ENCODE measurements around the gene BNIP3.
"Not testable (repeated sequence)": the region's sequence is repeated elsewhere in the genome, so short reads cannot be mapped to it uniquely, and the experiment has no call there.

BNIP3 gene

GRCh38 chr10:131926253-131926652 is 55.5 kb downstream of the BNIP3 start:
- Mint-ChIP-seq H3K36me3 (peaks cover 12% of the 10 kb centered on the region), H3K27ac (peak overlapping the region; percentile 34), H3K9me3 (ENCODE audit: low read depth) (peaks cover 6% of the 10 kb centered on the region), H3K4me1 (ENCODE audit: low read depth) (peaks cover 77% of the 10 kb centered on the region), H3K4me3 (no peak overlapping the region), H3K27me3 (no peaks in the 10 kb centered on the region)

GRCh38 chr10:131925716-131926115 is 56.0 kb downstream of the BNIP3 start:
- Mint-ChIP-seq H3K4me1 (ENCODE audit: low read depth) (peaks cover 77% of the 10 kb centered on the region), H3K27ac (no peak overlapping the region), H3K9me3 (ENCODE audit: low read depth) (peaks cover 6% of the 10 kb centered on the region), H3K27me3 (no peaks in the 10 kb centered on the region), H3K4me3 (no peak overlapping the region), H3K36me3 (peaks cover 12% of the 10 kb centered on the region)

- Mint-ChIP-seq H3K27ac (no peak overlapping the region), H3K9me3 (ENCODE audit: low read depth) (peaks cover 6% of the 10 kb centered on the region), H3K27me3 (no peaks in the 10 kb centered on the region), H3K36me3 (peaks cover 12% of the 10 kb centered on the region), H3K4me3 (no peak overlapping the region), H3K4me1 (ENCODE audit: low read depth) (peaks cover 76% of the 10 kb centered on the region)
These were observed 56.6 kb downstream of the BNIP3 start for GRCh38 chr10:131925011-131925649.

- Mint-ChIP-seq H3K4me3 (no peak overlapping the region), H3K27me3 (no peaks in the 10 kb centered on the region), H3K9me3 (ENCODE audit: low read depth) (peaks cover 11% of the 10 kb centered on the region), H3K36me3 (peaks cover 27% of the 10 kb centered on the region), H3K27ac (peak overlapping the region; percentile 34), H3K4me1 (ENCODE audit: low read depth) (peaks cover 75% of the 10 kb centered on the region)
These were observed 58.5 kb downstream of the BNIP3 start for GRCh38 chr10:131923038-131923756.

- H3K4me1 Mint-ChIP-seq (ENCODE audit: low read depth) = peaks cover 70% of the 10 kb centered on the region
- H3K4me3 Mint-ChIP-seq = no peak overlapping the region
- H3K36me3 Mint-ChIP-seq = peaks cover 22% of the 10 kb centered on the region
- no peaks in the 10 kb centered on the region for H3K27me3 Mint-ChIP-seq
- peaks cover 11% of the 10 kb centered on the region for H3K9me3 Mint-ChIP-seq (ENCODE audit: low read depth)
- H3K27ac Mint-ChIP-seq = peak overlapping the region; percentile 62
These were observed 60.5 kb downstream of the BNIP3 start for GRCh38 chr10:131921184-131921583.

GRCh38 chr10:131920693-131921092 is 61.0 kb downstream of the BNIP3 start:
- H3K27ac Mint-ChIP-seq = peak overlapping the region; percentile 62

GRCh38 chr10:131920151-131920550 is 61.6 kb downstream of the BNIP3 start:
- Mint-ChIP-seq H3K27me3 (no peaks in the 10 kb centered on the region), H3K4me3 (no peak overlapping the region), H3K36me3 (peaks cover 20% of the 10 kb centered on the region), H3K4me1 (ENCODE audit: low read depth) (peaks cover 71% of the 10 kb centered on the region), H3K9me3 (ENCODE audit: low read depth) (peaks cover 8% of the 10 kb centered on the region), H3K27ac (peak overlapping the region; percentile 88)

More at GRCh38 chr10:131920693-131921092, 61.0 kb downstream of the BNIP3 start:
- Mint-ChIP-seq H3K9me3 (ENCODE audit: low read depth) (peaks cover 11% of the 10 kb centered on the region), H3K36me3 (peaks cover 22% of the 10 kb centered on the region), H3K4me3 (no peak overlapping the region), H3K27me3 (no peaks in the 10 kb centered on the region), H3K4me1 (ENCODE audit: low read depth) (peaks cover 72% of the 10 kb centered on the region)

GRCh38 chr10:131919461-131919860 is 62.3 kb downstream of the BNIP3 start:
- not testable (repeated sequence) for H3K9me3 Mint-ChIP-seq (ENCODE audit: low read depth); H3K27me3 Mint-ChIP-seq
- Mint-ChIP-seq H3K27ac (peak overlapping the region; percentile 88), H3K36me3 (peaks cover 18% of the 10 kb centered on the region), H3K4me1 (ENCODE audit: low read depth) (peaks cover 73% of the 10 kb centered on the region), H3K4me3 (peak overlapping the region; percentile 12)

All from activated naive CD8-positive, alpha-beta T cell (primary cell).